WTC11 (cell line): ENCODE data around the gene CHST3.

Experiments
- ARID4B ChIP-seq: sonication (generic); formaldehyde crosslinking; IDR thresholded peaks from 2 replicates; pipeline ENCODE4 v1.8.0; 2023; ENCODE audit warnings: missing genetic modification reagents, mild to moderate bottlenecking, borderline replicate concordance
- ESRRA ChIP-seq: sonication (generic); formaldehyde crosslinking; IDR thresholded peaks from 2 replicates; pipeline ENCODE4 v1.8.1; 2022; ENCODE audit warnings: mild to moderate bottlenecking, missing genetic modification reagents, borderline replicate concordance
- ETV6 ChIP-seq: sonication (generic); formaldehyde crosslinking; IDR thresholded peaks from 2 replicates; pipeline ENCODE4 v1.8.1; 2022; ENCODE audit warnings: mild to moderate bottlenecking, missing genetic modification reagents
- MAX ChIP-seq: sonication (generic); formaldehyde crosslinking; IDR thresholded peaks from 2 replicates; pipeline ENCODE4 v1.8.0; 2022; ENCODE audit warnings: mild to moderate bottlenecking, missing genetic modification reagents
- TEAD4 ChIP-seq: sonication (generic); formaldehyde crosslinking; IDR thresholded peaks from 2 replicates; pipeline ENCODE4 v1.8.0; 2022; ENCODE audit warnings: mild to moderate bottlenecking, missing genetic modification reagents
- ZNF121 ChIP-seq: sonication (generic); formaldehyde crosslinking; IDR thresholded peaks from 2 replicates; pipeline ENCODE4 v1.8.0; 2023; ENCODE audit warnings: missing genetic modification reagents
- ZNF138 ChIP-seq: sonication (generic); formaldehyde crosslinking; conservative IDR thresholded peaks from 2 replicates; pipeline ENCODE4 v1.8.1; 2022; ENCODE audit warnings: mild to moderate bottlenecking, moderate library complexity, missing genetic modification reagents
- ZNF219 ChIP-seq: sonication (generic); formaldehyde crosslinking; IDR thresholded peaks from 2 replicates; pipeline ENCODE4 v1.8.0; 2023; ENCODE audit warnings: missing genetic modification reagents, mild to moderate bottlenecking, borderline replicate concordance
- ZNF423 ChIP-seq: fragments of 250-450 bp; sonication (Bioruptor Pico); IDR thresholded peaks from 2 replicates; pipeline ENCODE4 v2.1.2; 2022; ENCODE audit warnings: mild to moderate bottlenecking, moderate library complexity
- TF ChIP-seq, protein P1 (sequence below): sonication (generic); formaldehyde crosslinking; IDR thresholded peaks from 2 replicates; pipeline ENCODE4 v1.8.1; 2023; ENCODE audit warnings: mild to moderate bottlenecking, missing genetic modification reagents, moderate library complexity
- TF ChIP-seq, protein P2 (sequence below): sonication (generic); formaldehyde crosslinking; IDR thresholded peaks from 2 replicates; pipeline ENCODE4 v1.8.1; 2023; ENCODE audit warnings: mild to moderate bottlenecking, moderate library complexity, missing genetic modification reagents
- TF ChIP-seq, protein P3 (sequence below): fragments of 250-450 bp; sonication (Bioruptor Pico); IDR thresholded peaks from 2 replicates; pipeline ENCODE4 v2.1.2; 2022; ENCODE audit warnings: mild to moderate bottlenecking, moderate library complexity
- TF ChIP-seq, protein P4 (sequence below): fragments of 200-600 bp; IDR thresholded peaks from 2 replicates; pipeline ENCODE4 v1.8.0; 2022; ENCODE audit warnings: antibody characterized with exemption
- TF ChIP-seq, protein P5 (sequence below): fragments of 250-450 bp; sonication (Bioruptor Pico); IDR thresholded peaks from 2 replicates; pipeline ENCODE4 v1.9.0; 2021; ENCODE audit warnings: mild to moderate bottlenecking

DNA sequence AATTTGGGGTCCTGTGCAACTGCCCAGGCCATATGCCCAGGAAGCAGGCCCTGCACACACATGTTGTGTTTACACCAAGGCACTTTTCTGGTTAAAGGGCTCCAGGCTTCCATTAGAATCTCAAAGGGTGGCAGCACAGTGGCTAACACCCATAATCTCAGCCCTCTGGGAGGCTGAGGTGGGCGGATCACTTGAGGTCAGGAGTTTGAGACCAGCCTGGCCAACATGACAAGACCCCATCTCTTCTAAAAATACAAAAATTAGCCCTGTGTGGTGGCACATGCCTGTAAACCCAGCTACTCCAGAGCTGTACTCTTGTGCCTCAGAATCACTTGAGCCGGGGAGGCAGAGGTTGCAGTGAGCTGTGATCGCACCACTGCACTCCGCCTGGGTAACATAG is 70.6 kb downstream of the CHST3 start:
- TF ChIP-seq, protein P1, sequence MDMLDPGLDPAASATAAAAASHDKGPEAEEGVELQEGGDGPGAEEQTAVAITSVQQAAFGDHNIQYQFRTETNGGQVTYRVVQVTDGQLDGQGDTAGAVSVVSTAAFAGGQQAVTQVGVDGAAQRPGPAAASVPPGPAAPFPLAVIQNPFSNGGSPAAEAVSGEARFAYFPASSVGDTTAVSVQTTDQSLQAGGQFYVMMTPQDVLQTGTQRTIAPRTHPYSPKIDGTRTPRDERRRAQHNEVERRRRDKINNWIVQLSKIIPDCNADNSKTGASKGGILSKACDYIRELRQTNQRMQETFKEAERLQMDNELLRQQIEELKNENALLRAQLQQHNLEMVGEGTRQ (CRISPR knock-in tag) = no peak
- TF ChIP-seq, protein P2, sequence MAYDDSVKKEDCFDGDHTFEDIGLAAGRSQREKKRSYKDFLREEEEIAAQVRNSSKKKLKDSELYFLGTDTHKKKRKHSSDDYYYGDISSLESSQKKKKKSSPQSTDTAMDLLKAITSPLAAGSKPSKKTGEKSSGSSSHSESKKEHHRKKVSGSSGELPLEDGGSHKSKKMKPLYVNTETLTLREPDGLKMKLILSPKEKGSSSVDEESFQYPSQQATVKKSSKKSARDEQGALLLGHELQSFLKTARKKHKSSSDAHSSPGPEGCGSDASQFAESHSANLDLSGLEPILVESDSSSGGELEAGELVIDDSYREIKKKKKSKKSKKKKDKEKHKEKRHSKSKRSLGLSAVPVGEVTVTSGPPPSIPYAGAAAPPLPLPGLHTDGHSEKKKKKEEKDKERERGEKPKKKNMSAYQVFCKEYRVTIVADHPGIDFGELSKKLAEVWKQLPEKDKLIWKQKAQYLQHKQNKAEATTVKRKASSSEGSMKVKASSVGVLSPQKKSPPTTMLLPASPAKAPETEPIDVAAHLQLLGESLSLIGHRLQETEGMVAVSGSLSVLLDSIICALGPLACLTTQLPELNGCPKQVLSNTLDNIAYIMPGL (CRISPR knock-in tag) = no peak
- TF ChIP-seq, protein P3, sequence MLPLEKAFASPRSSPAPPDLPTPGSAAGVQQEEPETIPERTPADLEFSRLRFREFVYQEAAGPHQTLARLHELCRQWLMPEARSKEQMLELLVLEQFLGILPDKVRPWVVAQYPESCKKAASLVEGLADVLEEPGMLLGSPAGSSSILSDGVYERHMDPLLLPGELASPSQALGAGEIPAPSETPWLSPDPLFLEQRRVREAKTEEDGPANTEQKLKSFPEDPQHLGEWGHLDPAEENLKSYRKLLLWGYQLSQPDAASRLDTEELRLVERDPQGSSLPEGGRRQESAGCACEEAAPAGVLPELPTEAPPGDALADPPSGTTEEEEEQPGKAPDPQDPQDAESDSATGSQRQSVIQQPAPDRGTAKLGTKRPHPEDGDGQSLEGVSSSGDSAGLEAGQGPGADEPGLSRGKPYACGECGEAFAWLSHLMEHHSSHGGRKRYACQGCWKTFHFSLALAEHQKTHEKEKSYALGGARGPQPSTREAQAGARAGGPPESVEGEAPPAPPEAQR (CRISPR knock-in tag) = no peak
- TF ChIP-seq, protein P4, sequence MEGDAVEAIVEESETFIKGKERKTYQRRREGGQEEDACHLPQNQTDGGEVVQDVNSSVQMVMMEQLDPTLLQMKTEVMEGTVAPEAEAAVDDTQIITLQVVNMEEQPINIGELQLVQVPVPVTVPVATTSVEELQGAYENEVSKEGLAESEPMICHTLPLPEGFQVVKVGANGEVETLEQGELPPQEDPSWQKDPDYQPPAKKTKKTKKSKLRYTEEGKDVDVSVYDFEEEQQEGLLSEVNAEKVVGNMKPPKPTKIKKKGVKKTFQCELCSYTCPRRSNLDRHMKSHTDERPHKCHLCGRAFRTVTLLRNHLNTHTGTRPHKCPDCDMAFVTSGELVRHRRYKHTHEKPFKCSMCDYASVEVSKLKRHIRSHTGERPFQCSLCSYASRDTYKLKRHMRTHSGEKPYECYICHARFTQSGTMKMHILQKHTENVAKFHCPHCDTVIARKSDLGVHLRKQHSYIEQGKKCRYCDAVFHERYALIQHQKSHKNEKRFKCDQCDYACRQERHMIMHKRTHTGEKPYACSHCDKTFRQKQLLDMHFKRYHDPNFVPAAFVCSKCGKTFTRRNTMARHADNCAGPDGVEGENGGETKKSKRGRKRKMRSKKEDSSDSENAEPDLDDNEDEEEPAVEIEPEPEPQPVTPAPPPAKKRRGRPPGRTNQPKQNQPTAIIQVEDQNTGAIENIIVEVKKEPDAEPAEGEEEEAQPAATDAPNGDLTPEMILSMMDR = no peak
- TF ChIP-seq ZNF423 = no peak
- TF ChIP-seq ZNF138 (CRISPR knock-in tag) = no peak
- TF ChIP-seq ZNF219 (CRISPR knock-in tag) = no peak
- no peak for TF ChIP-seq ESRRA
- no peak for TF ChIP-seq MAX
- no peak for TF ChIP-seq ZNF121 (CRISPR knock-in tag)
- TF ChIP-seq ARID4B (CRISPR knock-in tag) = no peak
- TF ChIP-seq ETV6 (CRISPR knock-in tag) = no peak
- no peak for TF ChIP-seq TEAD4
- TF ChIP-seq, protein P5, sequence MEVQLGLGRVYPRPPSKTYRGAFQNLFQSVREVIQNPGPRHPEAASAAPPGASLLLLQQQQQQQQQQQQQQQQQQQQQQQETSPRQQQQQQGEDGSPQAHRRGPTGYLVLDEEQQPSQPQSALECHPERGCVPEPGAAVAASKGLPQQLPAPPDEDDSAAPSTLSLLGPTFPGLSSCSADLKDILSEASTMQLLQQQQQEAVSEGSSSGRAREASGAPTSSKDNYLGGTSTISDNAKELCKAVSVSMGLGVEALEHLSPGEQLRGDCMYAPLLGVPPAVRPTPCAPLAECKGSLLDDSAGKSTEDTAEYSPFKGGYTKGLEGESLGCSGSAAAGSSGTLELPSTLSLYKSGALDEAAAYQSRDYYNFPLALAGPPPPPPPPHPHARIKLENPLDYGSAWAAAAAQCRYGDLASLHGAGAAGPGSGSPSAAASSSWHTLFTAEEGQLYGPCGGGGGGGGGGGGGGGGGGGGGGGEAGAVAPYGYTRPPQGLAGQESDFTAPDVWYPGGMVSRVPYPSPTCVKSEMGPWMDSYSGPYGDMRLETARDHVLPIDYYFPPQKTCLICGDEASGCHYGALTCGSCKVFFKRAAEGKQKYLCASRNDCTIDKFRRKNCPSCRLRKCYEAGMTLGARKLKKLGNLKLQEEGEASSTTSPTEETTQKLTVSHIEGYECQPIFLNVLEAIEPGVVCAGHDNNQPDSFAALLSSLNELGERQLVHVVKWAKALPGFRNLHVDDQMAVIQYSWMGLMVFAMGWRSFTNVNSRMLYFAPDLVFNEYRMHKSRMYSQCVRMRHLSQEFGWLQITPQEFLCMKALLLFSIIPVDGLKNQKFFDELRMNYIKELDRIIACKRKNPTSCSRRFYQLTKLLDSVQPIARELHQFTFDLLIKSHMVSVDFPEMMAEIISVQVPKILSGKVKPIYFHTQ (CRISPR knock-in tag) = no peak
